ENCODE measurements around the gene LRRTM3.

GRCh38 chr10:66934711-66935110, 8.9 kb downstream of the LRRTM3 start:
- TF ChIP-seq EZH2 (optimal IDR thresholded peaks at IDR 0.05; ENCODE audit: low read depth, low read length), result no peak
- TF ChIP-seq, protein P1, sequence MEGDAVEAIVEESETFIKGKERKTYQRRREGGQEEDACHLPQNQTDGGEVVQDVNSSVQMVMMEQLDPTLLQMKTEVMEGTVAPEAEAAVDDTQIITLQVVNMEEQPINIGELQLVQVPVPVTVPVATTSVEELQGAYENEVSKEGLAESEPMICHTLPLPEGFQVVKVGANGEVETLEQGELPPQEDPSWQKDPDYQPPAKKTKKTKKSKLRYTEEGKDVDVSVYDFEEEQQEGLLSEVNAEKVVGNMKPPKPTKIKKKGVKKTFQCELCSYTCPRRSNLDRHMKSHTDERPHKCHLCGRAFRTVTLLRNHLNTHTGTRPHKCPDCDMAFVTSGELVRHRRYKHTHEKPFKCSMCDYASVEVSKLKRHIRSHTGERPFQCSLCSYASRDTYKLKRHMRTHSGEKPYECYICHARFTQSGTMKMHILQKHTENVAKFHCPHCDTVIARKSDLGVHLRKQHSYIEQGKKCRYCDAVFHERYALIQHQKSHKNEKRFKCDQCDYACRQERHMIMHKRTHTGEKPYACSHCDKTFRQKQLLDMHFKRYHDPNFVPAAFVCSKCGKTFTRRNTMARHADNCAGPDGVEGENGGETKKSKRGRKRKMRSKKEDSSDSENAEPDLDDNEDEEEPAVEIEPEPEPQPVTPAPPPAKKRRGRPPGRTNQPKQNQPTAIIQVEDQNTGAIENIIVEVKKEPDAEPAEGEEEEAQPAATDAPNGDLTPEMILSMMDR (IDR thresholded peaks at IDR 0.05; ENCODE audit: low read length), result no peak

Data from MM.1S (cell line).